Activated T-cell treated with anti-CD3 and anti-CD28 coated beads, Interleukin-2, amount 50 U/mL, for 72 hours (primary cell): ENCODE data around the gene TRIM22. TPM values are rescaled to one million over a fixed set of nuclear protein-coding genes. Genes with fewer than 3 reads are reported as not detected.
"Not testable (repeated sequence)": the region's sequence is repeated elsewhere in the genome, so short reads cannot be mapped to it uniquely, and the experiment has no call there.

Experiments used
- ATAC-seq, 2 donors: fragments of 150-1000 bp; cut with Tn5 transposase; replicated peaks in 1 of 2; 2 replicates each; pipeline ENCODE4 v1.10.0; 2021; ENCODE audit warnings: moderate library complexity in 2 of 2, mild to moderate bottlenecking in 1 of 2
- DNase-seq, 2 donors: peaks; one replicate each; pipeline ENCODE4 v3.0.0; 2021 to 2022; ENCODE audit warnings: mixed read lengths in 1 of 2
- H3K27ac Mint-ChIP-seq: one replicate; pipeline ENCODE4 v1.8.0; 2022; ENCODE audit warnings: mild to moderate bottlenecking, moderate library complexity, mixed read lengths
- H3K27me3 Mint-ChIP-seq: one replicate; pipeline ENCODE4 v1.8.0; 2022; ENCODE audit warnings: low read depth, mixed read lengths
- H3K36me3 Mint-ChIP-seq, 2 donors: one replicate each; pipeline ENCODE4 v1.8.0; 2022; ENCODE audit warnings: mixed read lengths in 2 of 2, mild to moderate bottlenecking in 1 of 2; ENCODE audit not compliant: insufficient read depth in 2 of 2
- H3K4me1 Mint-ChIP-seq: one replicate; pipeline ENCODE4 v1.8.0; 2022; ENCODE audit warnings: low read depth, mixed read lengths
- H3K4me3 Mint-ChIP-seq, 2 donors: one replicate each; pipeline ENCODE4 v1.8.0; 2022; ENCODE audit warnings: mild to moderate bottlenecking in 2 of 2, mixed read lengths in 2 of 2, moderate library complexity in 2 of 2
- H3K9me3 Mint-ChIP-seq, 2 donors: one replicate each; pipeline ENCODE4 v1.8.0; 2022; ENCODE audit warnings: mixed read lengths in 2 of 2
- total RNA-seq, 2 donors: library from RNA; stranded (reverse); gene quantifications; one replicate each; pipeline ENCODE4 v1.2.3, GENCODE V29; 2022

TRIM22 gene
- total RNA-seq, 2 donors from 2014 or later, result 159 to 180 TPM

DNA sequence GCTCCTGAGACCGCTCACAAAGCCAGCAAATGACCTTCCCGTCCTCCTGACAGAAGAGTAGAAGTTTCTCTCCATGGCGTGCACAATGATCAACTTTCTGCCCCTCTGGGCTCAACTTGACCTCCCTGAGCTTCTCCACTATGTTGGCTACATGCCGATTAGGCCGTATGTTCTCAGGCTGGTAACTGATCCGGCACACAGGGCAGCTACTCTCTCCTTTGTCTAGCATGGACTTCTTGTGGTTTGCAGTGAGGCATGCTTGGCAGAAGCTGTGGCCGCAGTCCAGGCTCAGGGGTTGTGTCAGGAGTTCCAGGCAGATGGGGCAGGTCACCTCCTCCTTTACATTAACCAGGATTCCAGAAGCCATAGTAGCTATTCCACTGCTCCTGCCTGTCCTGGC lies 9.8 kb upstream of the TRIM22 start:
- Mint-ChIP-seq H3K9me3 (no peaks in the 10 kb centered on the region), H3K36me3 (peaks cover 5 to 7% of the 10 kb centered on the region in 2 donors), H3K4me3 (no peak overlapping the region), H3K27ac (no peak overlapping the region), H3K4me1 (peaks cover 26% of the 10 kb centered on the region), H3K27me3 (no peaks in the 10 kb centered on the region)
- ATAC-seq (no peak), DNase-seq (no peak)

DNA sequence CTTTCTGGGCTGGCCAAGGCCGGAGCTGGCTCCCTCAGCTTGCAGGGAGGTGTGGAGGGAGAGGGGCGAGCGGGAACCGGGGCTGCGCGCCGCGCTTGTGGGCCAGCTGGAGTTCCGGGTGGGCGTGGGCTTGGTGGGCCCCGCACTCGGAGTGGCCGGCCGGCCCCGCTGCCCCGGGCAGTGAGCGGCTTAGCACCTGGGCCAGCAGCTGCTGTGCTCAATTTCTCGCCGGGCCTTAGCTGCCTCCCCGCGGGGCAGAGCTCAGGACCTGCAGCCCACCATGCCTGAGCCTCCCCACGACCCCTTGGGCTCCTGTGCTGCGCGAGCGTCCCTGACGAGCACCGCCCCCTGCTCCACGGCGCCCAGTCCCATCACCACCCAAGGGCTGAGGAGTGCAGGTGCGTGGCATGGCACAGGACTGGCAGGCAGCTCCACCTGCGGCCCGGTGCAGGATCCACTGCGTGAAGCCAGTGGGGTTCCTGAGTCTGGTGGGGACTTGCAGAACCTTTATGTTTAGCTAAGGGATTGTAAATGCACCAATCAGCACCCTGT lies 6.6 kb upstream of the TRIM22 start:
- DNase-seq, H3K9me3 Mint-ChIP-seq, H3K27me3 Mint-ChIP-seq, H3K36me3 Mint-ChIP-seq, ATAC-seq, H3K27ac Mint-ChIP-seq: not testable (repeated sequence)
- Mint-ChIP-seq H3K4me3 (peak overlapping the region in 1 of 2 donors; percentile 99), H3K4me1 (peaks cover 38% of the 10 kb centered on the region)

DNA sequence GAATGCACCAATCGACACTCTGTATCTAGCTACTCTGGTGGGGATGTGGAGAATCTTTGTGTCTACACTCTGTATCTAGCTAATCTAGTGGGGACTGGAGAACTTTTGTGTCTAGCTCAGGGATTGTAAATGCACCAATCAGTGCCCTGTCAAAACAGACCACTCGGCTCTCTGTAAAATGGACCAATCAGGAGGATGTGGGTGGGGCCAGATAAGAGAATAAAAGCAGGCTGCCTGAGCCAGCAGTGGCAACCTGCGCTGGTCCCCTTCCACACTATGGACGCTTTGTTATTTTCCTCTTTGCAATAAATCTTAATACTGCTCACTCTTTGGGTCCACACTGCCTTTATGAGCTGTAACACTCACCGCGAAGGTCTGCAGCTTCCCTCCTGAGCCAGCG lies 6.0 kb upstream of the TRIM22 start:
- not testable (repeated sequence) for H3K27me3 Mint-ChIP-seq, ATAC-seq, H3K36me3 Mint-ChIP-seq, H3K9me3 Mint-ChIP-seq
- H3K4me1 Mint-ChIP-seq, result peaks cover 45% of the 10 kb centered on the region
- peak overlapping the region; percentile 90 for H3K27ac Mint-ChIP-seq
- peak; percentile 32 to 50 for DNase-seq
- peak overlapping the region; percentile 93 to 99 for H3K4me3 Mint-ChIP-seq

DNA sequence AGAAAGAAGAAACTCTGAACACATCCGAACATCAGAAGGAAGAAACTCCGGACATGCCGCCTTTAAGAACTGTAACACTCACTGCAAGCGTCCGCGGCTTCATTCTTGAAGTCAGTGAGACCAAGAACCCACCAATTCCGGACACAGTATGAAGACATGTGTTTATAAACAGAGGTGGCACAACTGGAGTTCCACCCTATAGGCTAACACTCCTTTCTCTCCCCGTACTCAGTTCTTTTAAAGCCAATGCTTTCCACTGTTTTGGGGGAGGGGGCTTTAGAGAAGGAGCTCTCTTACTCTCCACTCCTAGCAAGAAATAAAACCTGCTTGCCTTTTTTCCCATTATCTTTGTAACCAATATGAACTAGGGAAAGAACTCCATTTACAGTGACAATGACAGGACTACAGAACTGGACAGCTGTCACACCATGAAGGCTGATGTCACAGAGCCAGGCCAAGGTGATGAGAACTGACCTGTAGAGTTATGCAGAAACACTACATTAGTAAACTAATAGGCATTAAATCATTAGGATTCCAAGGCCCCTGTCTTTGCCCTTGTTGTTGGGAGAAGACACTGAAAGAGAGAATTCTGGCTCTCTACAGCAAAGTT lies 5.4 kb upstream of the TRIM22 start:
- ATAC-seq (no peak), DNase-seq (no peak)
- Mint-ChIP-seq H3K27ac (peak overlapping the region; percentile 90), H3K9me3 (no peaks in the 10 kb centered on the region), H3K4me3 (peak overlapping the region; percentile 93 to 99), H3K4me1 (peaks cover 47% of the 10 kb centered on the region), H3K27me3 (no peaks in the 10 kb centered on the region), H3K36me3 (peaks cover 1 to 2% of the 10 kb centered on the region in 2 donors)

GRCh38 chr11:5684646-5685362 lies 4.8 kb upstream of the TRIM22 start, which contains the start of gene TRIM5:
Gene TRIM5 (minus strand): TSS chr11:5685074. CDS start chr11:5680177, 4,897 bp downstream.
- peak within 1 kb of the TSS; percentile 93 to 99 for H3K4me3 Mint-ChIP-seq
- peaks cover 3 to 4% of the 10 kb centered on the region in 2 donors for H3K36me3 Mint-ChIP-seq
- ATAC-seq (peak; percentile 90 to 91), DNase-seq (peak; percentile 83 to 85)
- peaks cover 47% of the 10 kb centered on the region for H3K4me1 Mint-ChIP-seq
- H3K27me3 Mint-ChIP-seq, result no peaks in the 10 kb centered on the region
- H3K9me3 Mint-ChIP-seq, result no peaks in the 10 kb centered on the region
- H3K27ac Mint-ChIP-seq, result peak within 1 kb of the TSS; percentile 90

DNA sequence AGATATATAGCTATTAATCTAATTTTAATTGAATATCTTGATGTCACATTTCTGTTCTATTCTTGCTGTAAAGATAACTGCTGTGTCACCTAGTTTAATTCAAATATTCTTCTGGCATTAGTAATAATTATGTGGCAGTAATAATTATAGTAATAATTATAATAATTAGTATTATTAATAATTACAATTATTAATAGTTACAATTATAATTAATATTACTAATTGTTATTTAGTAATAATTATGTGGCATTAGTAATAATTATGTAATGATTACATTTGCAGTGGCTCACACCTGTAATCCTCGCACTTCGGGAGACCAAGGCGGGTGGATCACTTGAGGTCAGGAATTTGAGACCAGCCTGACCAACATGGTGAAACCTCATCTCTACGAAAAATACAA lies 3.2 kb upstream of the TRIM22 start:
- Mint-ChIP-seq H3K27ac (no peak overlapping the region), H3K4me3 (no peak overlapping the region), H3K4me1 (peaks cover 47% of the 10 kb centered on the region), H3K36me3 (peaks cover 9 to 16% of the 10 kb centered on the region in 2 donors), H3K9me3 (no peaks in the 10 kb centered on the region), H3K27me3 (no peaks in the 10 kb centered on the region)
- DNase-seq, result no peak
- ATAC-seq, result no peak

DNA sequence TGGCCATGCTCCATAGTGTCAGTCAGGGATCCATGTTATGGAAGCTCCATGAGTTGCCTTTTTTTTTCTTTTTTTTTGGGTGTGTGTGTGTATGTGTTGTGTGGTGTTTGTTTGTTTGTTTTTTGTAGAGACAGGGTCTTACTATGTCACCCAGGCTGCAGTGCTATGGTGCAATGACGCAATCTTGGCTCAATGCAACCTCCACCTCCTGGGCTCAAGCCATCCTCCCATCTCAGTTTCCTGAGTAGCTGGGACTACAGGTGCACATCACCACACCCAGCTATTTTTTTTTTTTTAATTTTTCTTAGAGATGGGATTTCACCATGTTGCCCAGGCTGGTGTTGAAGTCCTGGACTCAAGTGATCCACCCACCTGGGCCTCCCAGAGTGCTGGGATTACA lies 1.1 kb upstream of the TRIM22 start:
- Mint-ChIP-seq H3K27me3 (no peaks in the 10 kb centered on the region), H3K27ac (peak overlapping the region; percentile 2), H3K36me3 (peaks cover 11 to 22% of the 10 kb centered on the region in 2 donors), H3K4me1 (peaks cover 59% of the 10 kb centered on the region), H3K4me3 (no peak overlapping the region), H3K9me3 (no peaks in the 10 kb centered on the region)
- ATAC-seq (no peak), DNase-seq (no peak)

GRCh38 chr11:5690216-5690615 lies 626 bp downstream of the TRIM22 start:
- no peak for ATAC-seq

DNA sequence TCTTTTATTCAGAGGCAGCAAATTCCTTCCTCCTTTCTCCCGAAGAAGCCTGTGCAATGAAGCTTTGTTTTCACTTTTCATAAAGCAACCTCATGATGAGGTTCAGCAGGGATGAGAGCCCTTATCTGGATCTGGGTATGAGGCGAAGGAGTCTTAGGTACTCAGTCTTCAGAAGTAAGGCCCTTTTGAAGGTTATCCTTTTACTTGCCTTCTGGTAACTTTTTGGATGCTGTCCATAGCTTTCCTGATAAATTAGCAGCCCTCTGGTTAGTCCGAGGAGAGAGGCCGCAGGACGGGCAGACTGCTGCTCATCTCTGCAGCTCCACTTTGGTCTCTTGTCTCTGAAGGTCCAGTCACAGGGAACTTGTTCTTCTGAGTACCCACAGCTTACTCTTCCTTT lies 1.1 kb downstream of the TRIM22 start:
- peak in 1 of 2 donors; percentile 5 for ATAC-seq
- Mint-ChIP-seq H3K27ac (peak overlapping the region; percentile 88), H3K9me3 (no peaks in the 10 kb centered on the region), H3K4me1 (peaks cover 55% of the 10 kb centered on the region), H3K36me3 (peaks cover 11 to 22% of the 10 kb centered on the region in 2 donors), H3K4me3 (peak overlapping the region; percentile 91 to 96), H3K27me3 (no peaks in the 10 kb centered on the region)
- peak in 1 of 2 donors; percentile 12 for DNase-seq

More at GRCh38 chr11:5690216-5690615, 626 bp downstream of the TRIM22 start:
- Mint-ChIP-seq H3K4me1 (peaks cover 58% of the 10 kb centered on the region), H3K4me3 (peak overlapping the region; percentile 91 to 96), H3K9me3 (no peaks in the 10 kb centered on the region), H3K27ac (peak overlapping the region; percentile 88), H3K36me3 (peaks cover 11 to 22% of the 10 kb centered on the region in 2 donors), H3K27me3 (no peaks in the 10 kb centered on the region)
- DNase-seq, result no peak

DNA sequence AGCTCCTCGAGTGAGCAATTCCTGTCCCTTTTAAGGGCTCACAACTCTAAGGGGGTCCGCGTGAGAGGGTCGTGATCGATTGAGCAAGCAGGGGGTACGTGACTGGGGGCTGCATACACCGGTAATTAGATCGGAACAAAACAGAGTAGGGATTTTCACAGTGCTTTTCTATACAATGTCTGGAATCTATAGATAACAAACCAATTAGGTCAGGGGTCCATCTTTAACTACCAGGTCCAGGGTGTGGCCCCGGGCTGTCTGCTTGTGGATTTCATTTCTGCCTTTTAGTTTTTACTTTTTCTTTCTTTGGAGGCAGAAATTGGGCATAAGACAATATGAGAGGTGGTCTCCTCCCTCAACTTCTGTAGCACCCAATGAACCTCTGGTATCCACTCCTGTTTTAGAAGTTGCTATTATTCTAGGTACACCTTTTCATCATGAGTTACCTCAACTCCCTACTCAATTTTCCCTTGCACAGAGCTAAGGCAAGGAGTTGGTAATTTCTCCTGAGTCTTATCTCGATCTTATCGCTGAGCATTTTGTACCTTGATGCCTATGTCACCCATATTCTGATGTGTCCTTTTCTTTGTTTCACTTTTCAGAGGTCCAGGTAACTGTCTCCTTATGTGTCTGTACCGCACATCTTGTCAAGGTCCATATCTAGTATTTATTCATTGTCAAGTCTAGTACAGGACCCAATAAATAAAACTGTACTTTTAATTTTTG lies 1.8 kb downstream of the TRIM22 start:
- not testable (repeated sequence) for DNase-seq, H3K9me3 Mint-ChIP-seq, H3K27me3 Mint-ChIP-seq
- H3K4me1 Mint-ChIP-seq, result peaks cover 58% of the 10 kb centered on the region
- H3K4me3 Mint-ChIP-seq, result peak overlapping the region; percentile 91 to 96
- peak; percentile 31 to 37 for ATAC-seq
- peak overlapping the region; percentile 88 for H3K27ac Mint-ChIP-seq
- peaks cover 14 to 27% of the 10 kb centered on the region in 2 donors for H3K36me3 Mint-ChIP-seq

DNA sequence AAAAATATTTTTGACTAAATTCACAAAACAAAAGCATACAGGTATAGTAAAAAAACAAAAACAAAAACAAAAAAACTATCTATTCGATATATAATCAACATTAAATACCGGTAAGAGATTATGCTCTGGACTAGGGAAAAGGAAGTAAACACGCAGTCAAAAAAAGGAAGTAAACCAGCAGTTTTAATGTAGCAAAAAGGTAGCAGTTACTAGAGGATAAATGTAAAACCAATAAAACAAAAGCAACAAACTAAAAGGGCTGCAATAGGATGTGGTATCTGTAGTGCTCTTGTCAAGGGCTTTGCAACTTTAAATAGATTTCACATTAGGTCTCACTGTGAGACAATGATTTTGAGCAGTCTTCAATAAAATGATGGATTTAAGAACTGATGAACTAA lies 2.4 kb downstream of the TRIM22 start:
- ATAC-seq, result no peak
- Mint-ChIP-seq H3K27me3 (no peaks in the 10 kb centered on the region), H3K9me3 (no peaks in the 10 kb centered on the region), H3K4me3 (peak overlapping the region; percentile 91 to 96), H3K4me1 (peaks cover 61% of the 10 kb centered on the region), H3K27ac (peak overlapping the region; percentile 88), H3K36me3 (peaks cover 15 to 30% of the 10 kb centered on the region in 2 donors)
- no peak for DNase-seq

- no peak overlapping the region for H3K27ac Mint-ChIP-seq
- peak overlapping the region; percentile 42 to 50 for H3K4me3 Mint-ChIP-seq
- H3K27me3 Mint-ChIP-seq, result no peaks in the 10 kb centered on the region
- DNase-seq (no peak), ATAC-seq (no peak)
- peaks cover 14 to 34% of the 10 kb centered on the region in 2 donors for H3K36me3 Mint-ChIP-seq
- H3K9me3 Mint-ChIP-seq, result no peaks in the 10 kb centered on the region
- H3K4me1 Mint-ChIP-seq, result peaks cover 46% of the 10 kb centered on the region
These were observed 5.1 kb downstream of the TRIM22 start for GRCh38 chr11:5694642-5695041.

DNA sequence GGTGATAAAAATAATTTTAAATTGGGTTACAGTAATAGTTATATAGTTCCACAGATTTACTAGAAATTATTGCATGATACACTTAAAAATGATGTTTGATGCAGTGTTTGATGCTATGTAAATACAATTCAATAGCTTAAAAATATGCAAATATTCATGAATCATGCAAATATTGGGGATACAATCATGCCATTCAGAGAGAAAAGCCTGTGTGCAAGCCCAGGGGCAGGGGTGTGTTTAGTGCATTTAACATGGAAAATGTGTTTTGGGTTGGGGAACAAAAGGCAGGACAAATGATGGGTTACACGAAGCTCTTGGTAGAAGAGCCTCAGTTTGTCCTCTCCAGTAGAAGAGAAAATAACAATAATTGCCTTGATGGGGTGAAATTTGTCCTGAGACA lies 6.0 kb downstream of the TRIM22 start:
- peaks cover 12 to 31% of the 10 kb centered on the region in 2 donors for H3K36me3 Mint-ChIP-seq

More for the DNA sequence above, 6.0 kb downstream of the TRIM22 start:
- Mint-ChIP-seq H3K9me3 (no peaks in the 10 kb centered on the region), H3K27me3 (no peaks in the 10 kb centered on the region), H3K4me1 (peaks cover 53% of the 10 kb centered on the region), H3K4me3 (no peak overlapping the region), H3K27ac (peak overlapping the region; percentile 43)
- DNase-seq (no peak), ATAC-seq (no peak)
